H1 (cell line): ENCODE measurements around the gene GALNT18. TPM values are rescaled to one million over a fixed set of nuclear protein-coding genes. Genes with fewer than 3 reads are reported as not detected.

Experiments
- CBX8 ChIP-seq: fragments of 300-800, 300-1000 bp; sonication (generic); IDR thresholded peaks from 2 replicates; pipeline ENCODE4 v1.7.1; 2016; ENCODE audit warnings: low read depth, low read length, borderline replicate concordance
- CHD1 ChIP-seq: IDR thresholded peaks from 2 replicates; pipeline ENCODE4 v1.6.1; 2012; ENCODE audit warnings: low read depth, low read length, improper control_type of control experiment
- GABPA ChIP-seq: IDR thresholded peaks from 2 replicates; pipeline ENCODE4 v1.6.1; 2011; ENCODE audit warnings: mild to moderate bottlenecking, low read length, moderate library complexity, borderline replicate concordance; ENCODE audit not compliant: insufficient read depth
- polyA plus RNA-seq, 7 experiments: library from polyadenylated mRNA; depleted of rRNA in 3 of 7; stranded (reverse) in 5 of 7; unstranded in 2 of 7; fragments of >200 nt in 5 of 7; fragments of 200-250 nt in 2 of 7; gene quantifications; 1 replicate in 5 of 7; 2 replicates in 1 of 7; 4 replicates in 1 of 7; pipeline versions ENCODE4 v1.2.1 to v1.2.3, GENCODE V29; 2011 to 2013; ENCODE audit warnings: missing spikeins in 2 of 7, mixed read lengths in 2 of 7
- total RNA-seq: library from RNA; stranded (reverse); fragmentation: NEBNext Ultra II Directional; extraction: Animal tissue kit (Norgen Biotek cat#: 25700); gene quantifications from 2 replicates; pipeline ENCODE4 v1.2.1, GENCODE V29; 2021

GALNT18 gene
- total and polyA plus RNA-seq, 2 of the 8 experiments (the other 6 are each of a cell fraction or from before 2014, with no cell fraction given): 6.0 to 9.4 TPM

DNA sequence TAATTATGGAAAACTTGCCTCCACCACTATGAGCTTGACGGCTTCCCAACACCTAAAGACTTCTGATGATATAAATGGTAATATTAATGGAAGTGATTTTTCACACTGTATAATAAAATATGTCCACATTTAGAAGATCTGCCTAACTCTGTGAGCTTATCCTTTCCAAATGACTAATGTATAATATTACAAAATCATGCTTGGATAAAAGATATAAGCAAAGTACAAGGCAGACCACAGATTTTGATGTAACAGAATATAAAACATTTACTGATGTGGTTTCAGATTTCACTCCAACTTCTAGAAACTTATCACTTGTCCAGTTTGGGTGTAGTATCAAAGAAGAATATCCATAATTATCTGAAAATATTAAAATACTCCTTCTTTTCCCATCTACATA is 36.9 kb downstream of the GALNT18 start (continued):
- TF ChIP-seq CHD1: no peak
- TF ChIP-seq GABPA: no peak
- no peak for TF ChIP-seq CBX8
